GM12878 (cell line): Measurements from ENCODE around the gene TM7SF2. TPM values are rescaled to one million over a fixed set of nuclear protein-coding genes. Genes with fewer than 3 reads are reported as not detected.

ENCODE experiments used
- ATAC-seq: fragments of 200-7000 bp; cut with Tn5 transposase; 3 replicates; pipeline ENCODE4 v1.9.1; 2020; ENCODE audit warnings: mild to moderate bottlenecking, moderate library complexity
- BruUV-seq: library from RNA; stranded (reverse); fragments of 400-500 nt; replicated peaks from 2 replicates; lab custom pipeline; 2021; lab: Mats Ljungman, UMichigan
- CTCF ChIA-PET: fragments of 300-600 bp; sonication (Branson Sonifier 250); formaldehyde crosslinking; extraction: SDS; loops from one replicate; lab custom pipeline; 2021; ENCODE audit warnings: inconsistent platforms; lab: Yijun Ruan, JAX
- POLR2A ChIA-PET: fragments of 350-600 bp; formaldehyde crosslinking; extraction: SDS; loops from one replicate; lab custom pipeline; 2021; ENCODE audit warnings: inconsistent platforms; lab: Charles Lee
- RAD21 ChIA-PET: fragments of 300-600 bp; sonication (Branson Sonifier 250); formaldehyde crosslinking; loops from one replicate; lab custom pipeline; 2023; ENCODE audit warnings: antibody characterized with exemption; ENCODE audit not compliant: unreplicated experiment; lab: Charles Lee
- SMC1A ChIA-PET: fragments of 300-600 bp; sonication (Branson Sonifier 250); formaldehyde crosslinking; loops from one replicate; lab custom pipeline; 2023; ENCODE audit not compliant: unreplicated experiment, uncharacterized antibody; lab: Charles Lee
- DNase-seq: peaks from one replicate; pipeline ENCODE4 v3.0.0-alpha.2; 2011; ENCODE audit warnings: low read depth, low spot score
- FAIRE-seq: peaks from 3 replicates; lab custom pipeline; 2011; peaks lifted over from hg19 to GRCh38; lab: Jason Lieb, UNC
- H2AFZ ChIP-seq: 2 replicates; pipeline ENCODE4 v1.6.0; 2011; ENCODE audit warnings: low read depth, low read length, control low read depth; ENCODE audit not compliant: control insufficient read depth
- H3K27ac ChIP-seq: 2 replicates; pipeline ENCODE4 v1.5.1; 2011; ENCODE audit warnings: control low read depth; ENCODE audit not compliant: control insufficient read depth, insufficient read depth
- H3K27me3 ChIP-seq, 2 experiments: replicated peaks in 1 of 2; 2 replicates each; pipeline versions ENCODE4 v1.6.0 to v1.6.1; 2011; ENCODE audit warnings: low read length in 1 of 2; ENCODE audit not compliant: control insufficient read depth in 2 of 2, insufficient read depth in 2 of 2
- H3K36me3 ChIP-seq, 2 experiments: 2 replicates each; pipeline ENCODE4 v1.5.1; 2011; ENCODE audit warnings: low read length in 1 of 2; ENCODE audit not compliant: control insufficient read depth in 2 of 2, insufficient read depth in 2 of 2
- H3K4me1 ChIP-seq: 2 replicates; pipeline ENCODE4 v1.6.1; 2011; ENCODE audit warnings: mild to moderate bottlenecking, low read length, moderate library complexity, mixed read lengths; ENCODE audit not compliant: control insufficient read depth, insufficient read depth
- H3K4me2 ChIP-seq: 2 replicates; pipeline ENCODE4 v1.6.0; 2011; ENCODE audit warnings: control low read depth; ENCODE audit not compliant: control insufficient read depth, insufficient read depth
- H3K4me3 ChIP-seq: fragments of 200-600 bp; sonication (generic); 2 replicates; pipeline ENCODE4 v1.5.1; 2016
- H3K79me2 ChIP-seq: 2 replicates; pipeline ENCODE4 v1.6.0; 2011; ENCODE audit warnings: low read length; ENCODE audit not compliant: control insufficient read depth, insufficient read depth
- H3K9ac ChIP-seq: 2 replicates; pipeline ENCODE4 v1.8.0; 2011; ENCODE audit warnings: low read length, control low read depth, mixed read lengths; ENCODE audit not compliant: control insufficient read depth, insufficient read depth
- H3K9me3 ChIP-seq: replicated peaks from 3 replicates; pipeline ENCODE4 v1.5.1; 2011; ENCODE audit warnings: mild to moderate bottlenecking, low read length; ENCODE audit not compliant: control insufficient read depth, insufficient read depth
- H4K20me1 ChIP-seq: 2 replicates; pipeline ENCODE4 v1.6.0; 2011; ENCODE audit not compliant: control insufficient read depth, insufficient read depth
- BACH1 ChIP-seq: fragments of 450-650 bp; IDR thresholded peaks from 2 replicates; pipeline ENCODE4 v1.6.1; 2017; ENCODE audit warnings: mild to moderate bottlenecking, borderline replicate concordance
- PRDM15 ChIP-seq: fragments of 450-650 bp; formaldehyde crosslinking; IDR thresholded peaks from 2 replicates; pipeline ENCODE4 v1.4.0; 2020; ENCODE audit warnings: mild to moderate bottlenecking, moderate library complexity
- TAF1 ChIP-seq: IDR thresholded peaks from 2 replicates; pipeline ENCODE4 v1.6.1; 2011; ENCODE audit warnings: mild to moderate bottlenecking, low read depth, low read length, borderline replicate concordance
- TARDBP ChIP-seq: IDR thresholded peaks from 2 replicates; pipeline ENCODE4 v1.6.1; 2016; ENCODE audit warnings: borderline replicate concordance
- ZNF592 ChIP-seq: fragments of 450-650 bp; IDR thresholded peaks from 2 replicates; pipeline ENCODE4 v1.6.1; 2017; ENCODE audit warnings: mild to moderate bottlenecking, moderate library complexity
- ZNF687 ChIP-seq: fragments of 450-650 bp; IDR thresholded peaks from 2 replicates; pipeline ENCODE4 v1.6.1; 2017; ENCODE audit warnings: mild to moderate bottlenecking, moderate library complexity
- WGBS: methylation state at CpG from one replicate; pipeline ENCODE4 v1.1.6; 2016; ENCODE audit warnings: low lambda C conversion rate; ENCODE audit not compliant: insufficient replicate concordance, insufficient coverage; ENCODE audit errors: missing lambda C conversion rate; 5-methylcytosine and 5-hydroxymethylcytosine counted together
- in situ Hi-C: fragments of 300-500 bp; cut with MboI; formaldehyde crosslinking; loops from 9 replicates; pipeline ENCODE4 v1.14.3; 2018; ENCODE audit warnings: mixed read lengths
- intact Hi-C: fragments of 100-400 bp; cut with micrococcal nuclease; formaldehyde crosslinking; loops from one replicate; pipeline ENCODE4 v1.14.2; 2022; ENCODE audit not compliant: unreplicated experiment
- polyA plus RNA-seq, 11 experiments: library from polyadenylated mRNA; depleted of rRNA in 4 of 11; unstranded in 6 of 11; stranded (reverse) in 5 of 11; fragments of >200 nt; fragmentation: Nextera tagmentation in 4 of 11; fragmentation: Illumina TruSeq in 1 of 11; extraction: Ambion mirVana in 4 of 11; extraction: Trizol in 1 of 11; gene quantifications; 1 replicate in 1 of 11; 2 replicates in 10 of 11; pipeline versions ENCODE4 v1.2.1 to v1.2.3, GENCODE V29; 2011 to 2016; ENCODE audit warnings: inconsistent platforms in 2 of 11, missing spikeins in 2 of 11, low read depth in 1 of 11
- total RNA-seq, 4 experiments: library from RNA; depleted of rRNA in 3 of 4; stranded (reverse); fragments of >200 nt in 3 of 4; fragmentation: Illumina TruSeq in 1 of 4; extraction: Trizol in 1 of 4; gene quantifications; 2 replicates each; pipeline versions ENCODE4 v1.2.1 to v1.2.3, GENCODE V29; 2013 to 2021
- TF ChIP-seq, protein P1 (sequence below): fragments of 450-650 bp; conservative IDR thresholded peaks from 2 replicates; pipeline ENCODE4 v1.6.1; 2017; ENCODE audit warnings: mild to moderate bottlenecking, moderate library complexity

TM7SF2 gene
- total and polyA plus RNA-seq, 10 of the 15 experiments (the other 5 are each of a cell fraction or from before 2014, with no cell fraction given), result 0.52 to 57.7 (median 20.7) TPM

GRCh38 chr11:65110354-65110861 is 1.3 kb upstream of the TM7SF2 start:
- ChIA-PET RAD21 (interaction anchor here (0.8 to 3.8 kb wide), 12 partner anchors 11 to 264 kb away, joined by 3 to 59 read pairs (median 8); partner anchors contain the start of genes ARL2, CAPN1, CDC42EP2 and FAU), SMC1A (interaction anchor here (0.6 to 3.1 kb wide), 12 partner anchors 8 to 263 kb away, joined by 3 to 27 read pairs (median 4); partner anchors contain the start of genes CAPN1, FAU, MRPL49 and SNX15), POLR2A (interaction anchor here (0.6 to 2.7 kb wide), 11 partner anchors 11 to 707 kb away, joined by 3 to 11 read pairs (median 4); partner anchors contain the start of genes FAU and MRPL49), CTCF (interaction anchor here (0.6 to 6.3 kb wide), 34 partner anchors 8 to 793 kb away, joined by 3 to 93 read pairs (median 4); partner anchors contain the start of genes ARL2, BATF2, CAPN1 and CDC42BPG)
- Histone ChIP-seq H3K9ac (no peak overlapping the region), H3K27ac (0 out of 2 replicates have a peak overlapping the region, but pooled peaks have one; percentile 2), H3K4me1 (peaks cover 15% of the 10 kb centered on the region), H3K4me3 (no peak overlapping the region), H4K20me1 (no peaks in the 10 kb centered on the region; the same call in 1 of the 2 replicates), H3K36me3 (peaks cover 6 to 16% of the 10 kb centered on the region in 2 experiments; a peak in 3 of 4 replicates), H3K9me3 (no peaks in the 10 kb centered on the region), H3K4me2 (no peak overlapping the region), H2AFZ (no peak overlapping the region), H3K27me3 (no peaks in the 10 kb centered on the region), H3K79me2 (0 out of 2 replicates have a peak, but pooled peaks cover 2% of the 10 kb centered on the region)
- 14% methylated on average over 18 of the region's 18 CpGs for WGBS
- intact Hi-C loops, result loop anchor here (5.0 to 10.0 kb wide), 4 partner anchors 72 to 336 kb away; partner anchors contain the start of genes ATG2A, CAPN1, DPF2 and SF1
- ATAC-seq, result peak; percentile 62
- BruUV-seq, result no TSS peak
- FAIRE-seq, result peak; percentile 96
- no peak for DNase-seq
- in situ Hi-C loops, result no loop called here
- TF ChIP-seq ZNF592, result no peak
- TF ChIP-seq TAF1, result no peak
- TF ChIP-seq PRDM15 (CRISPR knock-in tag), result no peak
- TF ChIP-seq BACH1, result no peak; the same call in 1 of the 2 replicates
- peak; percentile 52; the same call in 1 of the 2 replicates for TF ChIP-seq TARDBP
- TF ChIP-seq, protein P1, sequence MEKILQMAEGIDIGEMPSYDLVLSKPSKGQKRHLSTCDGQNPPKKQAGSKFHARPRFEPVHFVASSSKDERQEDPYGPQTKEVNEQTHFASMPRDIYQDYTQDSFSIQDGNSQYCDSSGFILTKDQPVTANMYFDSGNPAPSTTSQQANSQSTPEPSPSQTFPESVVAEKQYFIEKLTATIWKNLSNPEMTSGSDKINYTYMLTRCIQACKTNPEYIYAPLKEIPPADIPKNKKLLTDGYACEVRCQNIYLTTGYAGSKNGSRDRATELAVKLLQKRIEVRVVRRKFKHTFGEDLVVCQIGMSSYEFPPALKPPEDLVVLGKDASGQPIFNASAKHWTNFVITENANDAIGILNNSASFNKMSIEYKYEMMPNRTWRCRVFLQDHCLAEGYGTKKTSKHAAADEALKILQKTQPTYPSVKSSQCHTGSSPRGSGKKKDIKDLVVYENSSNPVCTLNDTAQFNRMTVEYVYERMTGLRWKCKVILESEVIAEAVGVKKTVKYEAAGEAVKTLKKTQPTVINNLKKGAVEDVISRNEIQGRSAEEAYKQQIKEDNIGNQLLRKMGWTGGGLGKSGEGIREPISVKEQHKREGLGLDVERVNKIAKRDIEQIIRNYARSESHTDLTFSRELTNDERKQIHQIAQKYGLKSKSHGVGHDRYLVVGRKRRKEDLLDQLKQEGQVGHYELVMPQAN, result no peak
- no peak for TF ChIP-seq ZNF687
